HG02610 (cell line): Measurements from ENCODE around the gene TUBA1A.
"Not testable (repeated sequence)": the region's sequence is repeated elsewhere in the genome, so short reads cannot be mapped to it uniquely, and the experiment has no call there.

Source experiments
- ATAC-seq: cut with Tn5 transposase; IDR thresholded peaks from one replicate; pipeline ENCODE4 v1.9.1; 2021; ENCODE audit warnings: mild to moderate bottlenecking, moderate library complexity; ENCODE audit not compliant: unreplicated experiment

The TUBA1A gene

DNA sequence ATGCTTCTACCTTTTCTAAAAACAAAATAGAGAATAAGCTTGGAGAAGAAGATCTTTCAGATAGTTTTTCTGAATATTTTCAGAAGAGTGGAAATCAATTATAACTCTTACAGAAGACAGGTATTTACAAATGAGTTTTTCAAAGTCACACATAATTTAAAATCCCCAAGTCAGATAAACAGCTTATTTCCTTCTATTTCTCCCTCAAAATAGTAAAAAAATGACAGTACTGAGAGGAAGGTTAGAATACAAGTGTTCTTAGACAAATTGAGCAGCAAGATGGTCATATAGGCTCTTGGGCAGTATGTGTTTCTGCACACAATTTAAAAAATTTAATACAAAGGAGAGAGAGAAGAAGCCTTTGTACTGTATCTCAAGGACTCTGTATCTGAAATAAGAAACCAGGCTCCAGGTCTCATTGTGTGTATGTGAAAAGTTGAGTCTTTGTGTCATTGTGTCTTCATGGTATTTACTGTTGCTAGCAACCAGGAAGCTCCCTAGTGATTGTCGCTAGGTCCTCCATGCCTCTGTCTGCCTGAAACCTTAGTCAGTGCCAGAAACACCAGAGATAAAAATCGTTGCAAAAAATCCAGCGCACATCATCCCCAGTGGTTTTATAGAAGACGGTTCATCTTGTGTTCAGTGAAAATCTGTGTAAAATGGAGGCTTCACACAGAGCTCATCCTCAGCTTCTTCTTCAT, 12.9 kb upstream of the TUBA1A start:
- ATAC-seq: no peak

DNA sequence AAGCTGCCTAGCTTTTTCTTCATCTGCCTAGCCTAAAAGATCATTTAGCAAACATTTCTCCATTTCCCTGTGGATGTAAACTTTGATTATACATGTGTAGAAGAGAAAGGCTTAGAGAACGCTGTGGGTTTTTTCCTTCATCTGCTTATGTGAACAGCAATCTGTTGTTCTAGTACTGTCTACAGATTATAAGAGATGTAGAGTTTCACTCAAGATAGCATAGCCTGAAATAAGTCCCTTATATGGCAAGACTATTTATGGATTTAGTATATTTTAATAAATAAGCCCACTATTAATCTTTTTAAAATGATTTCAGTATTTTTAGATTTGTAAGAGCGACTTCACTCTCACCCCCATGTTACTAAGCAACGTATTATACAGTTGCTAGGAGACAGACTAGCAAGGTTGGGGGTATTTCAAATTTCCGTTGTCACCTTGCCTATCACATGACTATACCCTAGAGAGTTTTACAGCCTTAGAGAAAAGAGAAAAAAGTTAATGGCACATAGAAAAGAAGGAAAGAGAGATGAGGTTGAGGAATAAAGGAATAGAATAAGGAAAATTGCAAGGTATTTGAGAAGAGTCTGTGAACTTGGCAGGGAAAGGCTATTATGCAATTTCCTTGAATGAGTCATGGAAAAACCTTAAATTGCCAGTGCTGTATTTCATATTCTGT, 12.2 kb upstream of the TUBA1A start:
- ATAC-seq: peak; percentile 61

DNA sequence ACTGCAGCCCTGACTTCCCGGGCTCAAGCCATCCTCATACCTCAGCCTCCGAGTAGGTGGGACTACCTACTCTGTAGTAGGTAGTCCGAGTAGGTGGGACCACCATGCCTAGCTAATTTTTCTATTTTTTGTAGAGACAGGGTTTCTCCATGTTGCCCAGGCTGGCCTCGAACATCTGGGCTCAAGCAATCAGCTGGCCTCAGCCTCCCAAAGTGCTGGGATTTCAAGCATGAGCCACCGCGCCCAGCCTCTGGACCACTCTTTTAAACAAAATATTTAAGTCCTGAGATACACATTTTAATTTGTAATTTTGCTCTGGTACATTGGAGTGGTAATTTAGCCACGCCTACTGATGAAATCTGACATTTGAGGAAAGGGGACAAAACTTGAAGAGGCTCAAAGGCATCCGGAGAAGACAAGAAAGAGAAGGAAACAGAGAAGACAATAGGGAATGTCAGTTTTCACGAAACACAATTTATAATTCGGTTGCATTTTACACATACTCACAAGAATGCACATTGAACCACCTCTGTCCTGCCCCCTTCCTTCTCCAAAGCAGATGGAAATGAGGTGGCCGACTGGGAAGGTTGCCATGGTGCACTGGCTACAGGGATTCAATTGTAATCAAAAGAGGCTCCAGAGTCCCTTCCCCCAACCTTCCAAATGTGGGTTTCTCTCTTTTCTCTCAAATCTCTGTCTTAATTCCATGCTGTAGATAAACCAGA, 9.7 kb upstream of the TUBA1A start:
- no peak for ATAC-seq

DNA sequence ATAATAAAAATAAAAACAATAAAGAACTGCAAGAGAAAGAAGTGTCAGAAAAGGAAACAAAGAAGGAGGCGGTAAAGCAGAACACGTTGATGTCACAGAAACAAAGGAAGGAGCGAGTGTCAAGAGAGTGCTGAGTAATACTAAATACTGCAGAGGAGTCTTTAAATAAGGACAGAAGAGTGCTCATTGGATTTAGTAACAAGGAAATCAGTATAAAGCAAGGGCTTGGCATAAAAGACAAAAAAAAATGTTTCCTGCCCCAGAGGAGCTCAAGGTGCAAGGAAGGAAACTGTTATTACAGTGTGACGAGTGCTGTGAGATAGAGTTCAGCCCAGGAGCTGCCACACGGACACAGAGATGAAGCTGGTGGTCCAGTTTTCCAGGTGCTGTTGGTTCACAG, 8.4 kb upstream of the TUBA1A start:
- no peak for ATAC-seq

DNA sequence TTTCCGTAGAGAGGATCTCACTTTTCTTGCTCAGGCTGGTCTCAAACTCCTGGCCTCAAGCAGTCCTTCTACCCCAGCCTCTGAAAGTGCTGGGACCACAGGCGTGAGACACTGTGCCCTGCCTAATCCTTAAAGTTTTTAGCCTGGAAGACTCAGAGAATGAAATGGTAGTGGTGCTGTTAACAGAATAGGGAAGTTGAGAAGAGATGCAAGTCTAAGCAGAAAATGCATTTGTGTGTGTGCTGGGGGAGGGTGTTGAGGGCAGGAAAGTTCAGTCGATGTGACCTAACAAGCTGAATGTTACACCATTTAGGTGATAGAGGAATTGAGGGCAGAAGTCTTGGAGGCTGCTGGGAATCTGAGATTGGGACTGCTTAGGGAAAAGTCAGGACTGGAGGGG, 6.9 kb upstream of the TUBA1A start:
- no peak for ATAC-seq

DNA sequence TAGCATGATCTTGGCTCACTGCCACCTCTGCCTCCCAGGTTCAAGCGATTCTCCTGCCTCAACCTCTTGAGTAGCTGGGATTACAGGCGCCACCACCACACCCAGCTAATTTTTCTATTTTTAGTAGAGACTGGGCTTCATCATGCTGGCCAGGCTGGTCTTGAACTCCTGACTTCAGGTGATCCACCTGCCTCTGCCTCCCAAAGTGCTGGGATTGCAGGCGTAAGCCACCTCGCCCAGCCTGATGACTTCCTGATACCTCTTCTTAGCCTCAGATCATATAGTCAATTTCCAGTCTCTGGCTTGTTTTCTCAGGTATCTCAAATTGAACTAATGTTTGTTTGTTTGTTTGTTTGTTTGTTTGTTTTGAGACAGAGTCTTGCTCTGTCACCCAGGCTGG, 4.9 kb upstream of the TUBA1A start:
- not testable (repeated sequence) for ATAC-seq

DNA sequence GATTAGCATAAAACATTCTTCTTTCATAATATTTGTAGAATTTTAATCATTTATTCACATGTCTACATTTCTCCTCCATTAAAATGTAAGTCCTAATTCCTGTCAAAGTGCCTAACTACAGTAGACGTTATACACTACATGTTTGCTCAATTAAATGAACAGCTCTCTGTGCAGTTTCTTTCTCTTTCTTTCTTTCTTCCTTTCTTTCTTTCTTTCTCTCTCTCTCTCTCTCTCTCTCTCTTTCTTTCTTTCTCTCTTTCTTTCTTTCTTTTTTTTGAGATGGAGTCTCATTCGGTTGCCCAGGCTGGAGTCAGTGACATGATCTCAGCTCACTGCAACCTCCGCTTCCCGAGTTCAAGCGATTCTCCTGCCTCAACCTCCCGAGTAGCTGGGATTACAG, 2.6 kb upstream of the TUBA1A start:
- not testable (repeated sequence) for ATAC-seq

DNA sequence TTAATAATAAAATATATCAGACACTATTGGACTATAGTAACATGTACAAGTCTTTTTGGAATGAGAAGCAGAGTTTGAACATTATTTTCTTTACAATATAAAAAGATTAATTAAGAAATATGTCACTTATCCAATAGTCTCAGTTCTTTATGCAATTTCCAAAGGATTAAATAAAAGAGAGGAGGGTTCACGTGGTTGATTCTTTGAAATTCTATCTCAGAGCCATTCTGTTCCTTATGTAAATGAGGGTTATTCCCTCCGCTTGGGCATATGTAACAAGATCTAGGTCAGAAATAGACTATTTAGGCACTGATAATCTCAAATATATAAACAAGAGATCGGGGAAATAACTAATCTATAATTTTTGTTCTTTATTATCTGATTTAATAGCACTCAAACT, 2.1 kb upstream of the TUBA1A start:
- ATAC-seq: no peak

DNA sequence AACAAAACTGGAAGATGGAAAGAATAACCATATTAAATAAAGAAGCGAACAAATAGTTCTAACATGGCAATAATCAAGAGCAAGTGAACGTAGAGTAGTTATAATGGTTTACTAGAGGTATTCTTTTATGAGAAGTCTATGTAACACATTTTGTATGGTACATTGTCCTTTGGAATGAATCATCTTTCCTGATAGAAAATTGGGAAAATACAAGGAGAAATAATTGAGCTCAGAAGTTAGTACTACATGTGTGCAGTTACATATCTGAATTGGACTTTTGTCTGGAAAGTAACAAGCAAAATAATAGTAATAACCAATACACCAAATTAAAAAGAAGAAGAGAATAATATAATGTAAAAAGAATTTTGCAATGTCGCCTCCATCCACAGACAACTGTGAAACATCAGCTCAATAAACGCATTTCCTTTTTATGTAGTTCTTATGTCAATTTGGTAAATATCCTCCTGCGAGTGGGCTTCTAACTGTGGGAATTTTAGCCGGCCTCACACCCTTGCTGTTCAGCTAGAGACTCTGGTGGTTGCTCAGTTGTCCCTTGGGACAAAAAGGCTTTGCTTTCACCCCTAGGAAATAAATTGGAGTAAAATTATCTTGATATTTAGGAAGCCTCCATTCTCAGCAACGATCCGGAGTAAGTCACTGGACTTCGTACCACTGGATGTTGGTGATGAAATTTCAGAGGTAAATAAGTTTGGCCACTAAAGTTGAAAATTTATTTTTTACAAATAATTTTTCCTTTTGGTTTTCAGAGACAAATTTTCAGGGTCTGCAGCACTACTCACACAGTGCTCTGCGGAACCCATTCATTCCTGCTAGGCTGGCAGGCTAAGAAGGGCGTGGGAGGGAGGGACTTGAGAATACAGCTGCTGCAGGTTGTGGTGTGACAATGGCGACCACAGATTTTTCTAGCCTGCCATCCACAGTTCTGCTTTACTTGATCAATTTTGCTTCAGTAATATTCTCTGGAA, 1.1 kb upstream of the TUBA1A start:
- ATAC-seq: no peak

DNA sequence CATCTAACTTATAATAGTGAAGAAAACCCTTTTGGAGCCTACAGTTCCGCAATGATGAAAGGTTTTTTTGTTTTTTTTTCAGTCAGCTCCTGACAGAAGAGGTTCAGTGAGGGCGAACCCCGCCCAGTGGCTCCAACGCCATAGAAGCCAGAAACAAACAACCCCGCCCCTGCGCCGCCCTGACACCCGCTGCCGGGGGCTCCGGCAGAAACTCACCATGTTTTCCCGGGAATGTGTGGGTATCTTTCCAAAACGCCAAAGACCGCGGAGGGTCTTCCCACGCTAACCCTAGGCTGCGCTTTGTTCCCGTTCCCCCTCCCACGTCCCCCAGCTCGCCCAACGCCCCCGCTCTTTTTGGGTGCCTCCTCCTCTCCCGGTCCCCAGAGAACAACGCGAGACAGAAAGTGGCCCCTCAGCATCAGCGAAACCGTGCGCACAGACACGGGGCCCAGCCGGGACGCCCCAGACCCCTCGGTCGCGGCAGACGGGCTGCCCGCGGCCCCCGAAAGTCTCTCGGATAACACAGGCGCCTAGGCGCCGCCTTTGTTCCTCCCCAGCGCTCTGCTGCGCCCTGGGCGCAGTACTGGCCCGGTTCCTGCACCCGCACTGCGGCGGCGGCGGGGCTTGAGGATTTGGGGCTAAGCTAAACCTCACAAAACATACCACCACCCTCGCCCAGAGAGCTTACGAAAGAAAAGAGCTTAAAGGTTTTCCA, 522 bp downstream of the TUBA1A start:
- ATAC-seq: peak; percentile 35

DNA sequence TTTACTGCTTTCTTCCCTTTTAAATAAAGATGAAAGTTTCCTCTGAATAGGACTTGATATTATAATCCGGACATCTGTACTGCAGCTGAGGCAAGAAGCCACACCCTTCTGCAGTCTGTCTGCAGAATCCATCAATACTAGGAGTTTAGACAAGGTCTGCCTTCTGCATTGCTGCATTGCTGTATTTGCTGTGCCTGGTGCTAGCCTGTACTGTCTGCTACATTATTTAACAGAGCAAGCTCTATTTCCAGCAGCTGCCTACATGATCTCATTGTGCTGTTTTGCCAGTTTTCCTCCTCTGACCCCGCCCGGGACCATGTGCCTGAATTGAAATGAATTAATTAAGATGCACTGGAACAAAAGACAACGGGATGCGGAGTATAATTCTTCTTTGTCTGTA, 1.7 kb downstream of the TUBA1A start:
- no peak for ATAC-seq

DNA sequence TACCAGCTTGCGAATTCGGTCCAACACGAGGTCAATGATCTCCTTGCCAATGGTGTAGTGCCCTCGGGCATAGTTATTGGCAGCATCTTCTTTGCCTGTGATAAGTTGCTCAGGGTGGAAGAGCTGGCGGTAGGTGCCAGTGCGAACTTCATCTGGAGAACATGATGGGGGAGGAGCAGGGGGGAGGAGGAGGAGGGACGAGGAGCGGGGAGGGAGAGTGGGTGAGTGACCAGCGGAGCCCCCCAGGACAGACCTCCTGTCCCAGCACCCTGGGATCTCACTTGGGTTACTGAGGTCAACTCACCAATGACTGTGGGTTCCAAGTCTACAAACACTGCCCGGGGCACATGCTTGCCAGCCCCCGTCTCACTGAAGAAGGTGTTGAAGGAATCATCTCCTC, 2.6 kb downstream of the TUBA1A start:
- not testable (repeated sequence) for ATAC-seq

DNA sequence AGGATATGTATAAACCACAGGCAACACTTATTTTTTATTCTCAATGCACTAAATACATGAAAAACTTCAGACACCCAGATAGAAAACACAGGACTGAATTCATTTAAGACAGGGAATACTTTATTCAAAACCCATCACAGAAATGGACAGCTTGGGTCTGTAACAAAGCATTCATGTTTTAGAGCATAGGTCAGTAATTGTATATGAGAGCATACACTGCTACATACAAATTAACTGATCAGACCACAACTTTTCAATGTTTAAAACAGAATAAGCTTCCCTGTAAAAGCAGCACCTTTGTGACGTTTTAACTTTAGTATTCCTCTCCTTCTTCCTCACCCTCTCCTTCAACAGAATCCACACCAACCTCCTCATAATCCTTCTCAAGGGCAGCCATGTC, 4.2 kb downstream of the TUBA1A start:
- ATAC-seq: not testable (repeated sequence)

DNA sequence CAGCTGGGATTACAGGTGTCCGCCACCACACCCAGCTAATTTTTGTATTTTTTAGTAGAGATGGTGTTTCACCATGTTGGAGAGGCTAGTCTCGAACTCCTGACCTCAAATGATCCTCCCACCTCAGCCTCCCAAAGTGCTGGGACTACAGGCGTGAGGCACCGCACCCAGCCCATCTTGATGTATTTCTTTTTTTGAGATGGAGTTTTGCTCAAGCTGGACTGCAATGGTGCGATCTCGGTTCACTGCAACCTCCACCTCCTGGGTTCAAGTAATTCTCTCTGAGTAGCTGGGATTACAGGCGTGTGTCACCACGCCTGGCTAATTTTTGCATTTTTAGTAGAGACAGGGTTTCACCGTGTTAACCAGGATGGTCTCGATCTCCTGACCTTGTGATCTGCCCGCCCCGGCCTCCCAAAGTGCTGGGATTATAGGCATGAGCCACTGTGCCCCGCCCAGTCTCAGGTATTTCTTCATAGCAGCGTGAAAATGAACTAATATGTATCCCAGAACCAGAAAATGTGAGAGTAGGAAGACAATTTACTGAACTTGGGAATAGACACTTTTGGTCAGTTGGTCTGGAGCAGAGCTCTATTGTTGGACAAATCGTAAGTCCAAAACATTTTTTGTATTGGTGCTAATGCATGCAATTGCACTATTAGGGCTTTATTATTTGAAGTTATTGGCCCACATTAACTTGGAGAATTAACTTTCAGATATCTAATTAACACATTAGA, 5.5 kb downstream of the TUBA1A start:
- ATAC-seq: not testable (repeated sequence)

DNA sequence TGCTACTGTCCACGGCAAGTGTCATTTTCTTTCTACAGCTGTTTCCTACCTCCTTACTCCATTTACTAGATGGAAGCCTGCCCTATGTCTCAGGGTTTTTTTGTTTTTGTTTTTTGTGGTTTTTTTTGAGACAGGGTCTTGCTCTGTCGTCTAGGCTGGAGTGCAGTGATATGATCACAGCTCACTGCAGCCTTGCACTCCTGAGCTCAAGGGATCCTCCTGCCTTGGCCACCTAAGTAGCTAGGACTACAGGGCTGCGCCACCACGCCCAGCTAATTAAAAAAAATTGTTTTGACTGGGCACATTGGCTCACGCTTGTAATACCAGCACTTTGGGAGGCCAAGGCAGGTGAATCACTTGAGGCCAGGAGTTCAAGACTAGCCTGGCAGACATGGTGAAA, 14.7 kb downstream of the TUBA1A start:
- no peak for ATAC-seq

DNA sequence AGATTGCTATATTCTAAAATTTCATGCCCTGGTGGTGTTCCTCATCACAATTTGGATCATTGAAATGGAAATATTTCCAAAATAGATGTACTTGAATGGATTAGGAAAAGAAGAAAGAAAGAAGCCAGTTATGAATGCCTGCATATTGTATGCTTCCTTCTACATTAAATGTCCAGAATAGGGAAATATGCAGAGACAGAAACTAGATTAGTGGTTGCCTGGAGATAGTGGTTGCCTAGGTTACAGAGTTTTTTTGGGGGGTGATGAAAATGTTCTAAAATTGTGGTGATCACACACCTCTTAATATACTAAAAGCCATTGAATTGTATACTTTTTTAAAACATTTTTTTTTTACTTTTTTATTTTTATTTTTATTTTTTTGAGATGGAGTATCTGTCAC, 18.0 kb downstream of the TUBA1A start:
- ATAC-seq: no peak

DNA sequence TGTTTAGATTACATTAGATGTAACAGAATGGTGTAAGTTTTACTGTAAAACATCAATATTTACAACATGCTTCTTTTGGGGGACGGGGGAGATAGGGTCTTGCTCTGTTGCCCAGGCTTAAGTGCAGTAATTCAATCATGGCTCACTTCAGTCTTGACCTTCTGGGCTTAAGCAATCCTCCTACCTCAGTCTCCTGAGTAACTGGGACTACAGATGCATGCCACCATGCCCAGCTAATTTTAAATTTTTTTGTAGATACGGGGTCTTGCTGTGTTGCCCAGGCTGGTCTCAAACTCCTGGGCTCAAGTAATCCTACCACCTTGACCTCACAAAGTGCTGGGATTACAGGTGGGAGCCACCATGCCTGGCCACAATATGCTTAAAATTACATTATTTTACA, 23.8 kb downstream of the TUBA1A start:
- no peak for ATAC-seq

DNA sequence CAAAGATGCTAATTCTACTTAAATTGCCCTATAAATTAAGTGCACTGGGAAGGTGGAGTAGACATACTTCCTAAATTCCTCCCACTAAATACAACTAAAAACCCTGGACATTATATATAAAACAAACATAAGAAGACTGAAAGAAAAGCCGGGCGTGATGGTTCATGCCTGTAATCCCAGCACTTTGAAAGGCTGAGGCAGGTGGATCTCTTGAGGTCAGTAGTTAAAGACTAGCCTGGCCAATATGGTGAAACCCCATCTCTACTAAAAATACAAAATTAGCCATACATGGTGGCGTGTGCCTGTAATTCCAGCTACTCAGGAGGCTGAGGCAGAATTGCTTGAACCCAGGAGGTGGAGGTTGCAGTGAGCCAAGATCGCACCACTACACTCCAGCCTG, 27.0 kb downstream of the TUBA1A start:
- not testable (repeated sequence) for ATAC-seq

DNA sequence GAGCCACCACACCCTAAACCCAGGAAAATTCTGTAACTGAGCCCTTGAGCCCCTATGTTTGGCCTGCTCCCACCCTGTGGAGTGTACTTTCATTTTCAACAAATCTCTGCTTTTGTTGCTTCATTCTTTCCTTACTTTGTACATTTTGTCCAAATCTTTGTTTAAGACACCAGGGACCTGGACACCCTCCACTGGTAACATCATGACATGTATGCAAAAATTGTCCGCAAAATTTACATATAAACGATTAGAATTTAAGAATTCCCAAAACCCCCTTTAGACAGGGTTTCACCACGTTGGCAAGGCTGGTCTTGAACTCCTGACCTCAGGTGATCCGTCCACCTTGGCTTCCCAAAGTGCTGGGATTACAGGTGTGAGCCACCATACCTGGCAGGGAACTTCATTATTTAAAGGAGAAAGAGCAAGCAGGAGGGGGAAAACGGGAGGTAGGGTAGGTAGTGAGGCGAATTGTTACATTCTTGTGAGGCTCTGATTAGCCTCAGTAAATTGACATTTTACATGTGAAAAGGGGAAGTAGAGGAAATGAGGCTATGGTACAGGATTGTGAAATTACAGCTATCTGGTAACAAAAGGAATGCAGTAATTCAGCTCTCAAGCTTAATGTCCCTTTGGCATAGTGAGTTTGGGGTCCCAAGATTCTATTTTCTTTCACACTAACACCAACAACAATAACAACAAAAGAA, 27.6 kb downstream of the TUBA1A start:
- no peak for ATAC-seq
